GM19324 (cell line): ENCODE results near the gene ZNF286A.
"Not testable (repeated sequence)": the region's sequence is repeated elsewhere in the genome, so short reads cannot be mapped to it uniquely, and the experiment has no call there.

Source experiments
- ATAC-seq: cut with Tn5 transposase; IDR thresholded peaks from one replicate; pipeline ENCODE4 v1.9.1; 2021; ENCODE audit warnings: mild to moderate bottlenecking, moderate library complexity; ENCODE audit not compliant: unreplicated experiment, low FRiP score

ZNF286A gene

GRCh38 chr17:15687494-15687893 is 12.1 kb upstream of the ZNF286A start:
- ATAC-seq, result not testable (repeated sequence)

DNA sequence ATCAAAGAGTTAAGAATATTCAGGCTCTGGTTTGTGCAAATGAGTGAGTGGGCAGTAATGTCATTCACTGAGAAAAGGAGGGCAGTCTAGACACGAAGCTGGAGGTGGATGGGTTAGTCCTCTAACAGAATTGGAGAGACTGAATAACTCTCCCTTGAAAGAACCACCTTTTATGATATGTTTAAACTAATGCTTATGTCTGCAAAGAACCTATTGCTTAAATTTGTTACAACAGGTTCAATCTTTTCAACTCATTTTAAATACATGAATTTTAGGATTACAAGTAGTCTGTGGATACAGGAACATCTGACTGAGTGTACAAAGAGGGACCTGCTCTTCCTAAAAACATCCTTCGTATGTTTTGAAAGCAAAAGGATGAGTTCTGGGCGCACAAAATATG is 585 bp upstream of the ZNF286A start:
- peak; percentile 1 for ATAC-seq

DNA sequence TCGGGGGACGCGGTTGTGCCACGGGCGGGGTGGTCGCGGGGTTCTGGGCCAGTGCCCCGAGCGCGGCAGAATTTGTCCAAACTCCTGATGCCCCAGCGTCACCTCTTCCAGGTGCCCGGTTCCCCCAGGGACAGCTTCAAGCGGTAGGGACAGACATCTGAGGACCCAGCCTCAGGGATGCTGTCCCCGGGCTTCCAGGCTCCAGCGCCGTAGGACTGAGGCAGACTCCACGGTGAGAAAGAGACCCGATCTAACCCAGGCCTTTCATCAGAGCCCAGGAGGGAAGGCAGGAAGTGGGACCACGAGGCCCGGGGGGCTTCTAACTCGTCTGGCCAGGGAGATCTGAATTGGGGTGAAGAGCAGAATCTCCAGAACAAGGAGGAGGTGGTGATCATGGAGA is 385 bp downstream of the ZNF286A start:
- peak; percentile 7 for ATAC-seq

- ATAC-seq, result not testable (repeated sequence)
These were observed 4.7 kb downstream of the ZNF286A start for GRCh38 chr17:15704239-15704638.

GRCh38 chr17:15704813-15705212 is 5.3 kb downstream of the ZNF286A start:
- not testable (repeated sequence) for ATAC-seq

- not testable (repeated sequence) for ATAC-seq
These were observed 9.3 kb downstream of the ZNF286A start for GRCh38 chr17:15708879-15709278.

- ATAC-seq, result not testable (repeated sequence)
These were observed 17.3 kb downstream of the ZNF286A start for GRCh38 chr17:15716601-15717563.

DNA sequence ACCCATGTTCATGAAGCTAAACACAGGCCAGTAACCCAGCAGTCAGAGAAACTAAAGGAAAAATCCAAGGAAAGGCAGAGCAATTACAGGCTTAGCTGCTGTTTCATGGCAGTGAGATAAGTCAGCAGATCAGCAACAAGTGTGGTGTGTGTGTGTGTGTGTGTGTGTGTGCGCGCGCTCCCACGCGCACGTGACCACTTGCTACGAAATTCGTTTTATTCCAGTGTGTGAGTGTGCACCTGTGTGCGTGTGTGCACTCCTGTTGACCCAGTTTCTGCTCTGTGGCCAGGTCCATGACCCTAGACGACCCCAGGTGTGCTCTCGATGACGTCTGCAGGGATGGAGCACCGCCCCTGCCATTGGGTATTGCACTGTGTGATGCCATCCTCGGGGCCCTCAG is 31.0 kb downstream of the ZNF286A start:
- not testable (repeated sequence) for ATAC-seq

- not testable (repeated sequence) for ATAC-seq
These were observed 32.3 kb downstream of the ZNF286A start, which contains the start of gene TBC1D26 for GRCh38 chr17:15731900-15732299. TSS of gene TBC1D26 (plus strand) at chr17:15732283. CDS start at chr17:15735349, 3,066 bp downstream.

DNA sequence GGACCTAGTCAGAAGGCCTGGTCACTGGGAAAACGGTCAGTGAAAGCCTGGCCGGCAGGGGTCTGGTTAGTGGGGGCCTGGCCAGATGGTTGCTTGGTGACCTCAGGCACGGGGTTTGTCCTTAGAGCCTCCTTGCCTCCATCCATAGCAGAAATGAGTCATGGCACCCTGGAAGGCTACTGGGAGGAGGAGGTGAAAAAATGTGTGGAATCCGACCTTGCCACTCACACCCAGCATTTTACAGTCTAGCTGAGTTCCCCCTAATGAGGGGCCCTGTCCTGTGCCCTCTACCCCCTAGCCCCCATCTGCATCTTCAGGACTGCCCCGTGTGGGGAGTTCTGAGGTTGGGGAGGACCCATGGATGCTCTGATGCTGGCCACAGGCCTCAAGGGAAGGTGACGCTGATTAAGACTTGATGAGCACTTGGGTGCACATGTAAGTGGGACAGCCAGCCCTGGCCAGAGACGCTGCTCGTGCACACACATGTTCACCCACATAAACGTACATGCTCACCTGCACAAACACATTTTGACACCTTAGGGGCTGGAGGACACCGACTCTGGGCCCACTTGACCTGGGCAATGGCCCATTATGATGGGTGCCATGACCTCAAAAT is 33.7 kb downstream of the ZNF286A start:
- not testable (repeated sequence) for ATAC-seq

DNA sequence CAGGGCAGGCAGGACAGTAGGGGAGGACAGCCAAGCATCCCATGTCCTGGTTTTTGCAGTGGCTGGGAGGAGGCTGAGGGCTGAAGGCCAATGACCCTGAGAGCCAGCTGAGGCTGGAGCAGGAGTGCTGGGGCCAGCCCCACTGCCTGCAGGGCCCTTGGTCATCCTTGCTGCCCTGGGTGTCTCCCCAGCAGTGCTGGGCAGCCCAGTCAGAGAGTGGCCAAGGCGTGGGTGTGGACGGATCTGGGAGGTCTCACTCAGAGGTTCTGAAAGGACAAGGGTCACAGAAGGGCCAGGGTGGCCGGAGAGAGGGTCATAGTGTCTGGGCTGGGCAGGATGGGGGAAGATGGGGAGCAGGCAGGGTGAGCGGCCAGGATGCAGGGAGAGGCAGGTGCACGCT is 37.0 kb downstream of the ZNF286A start:
- not testable (repeated sequence) for ATAC-seq

DNA sequence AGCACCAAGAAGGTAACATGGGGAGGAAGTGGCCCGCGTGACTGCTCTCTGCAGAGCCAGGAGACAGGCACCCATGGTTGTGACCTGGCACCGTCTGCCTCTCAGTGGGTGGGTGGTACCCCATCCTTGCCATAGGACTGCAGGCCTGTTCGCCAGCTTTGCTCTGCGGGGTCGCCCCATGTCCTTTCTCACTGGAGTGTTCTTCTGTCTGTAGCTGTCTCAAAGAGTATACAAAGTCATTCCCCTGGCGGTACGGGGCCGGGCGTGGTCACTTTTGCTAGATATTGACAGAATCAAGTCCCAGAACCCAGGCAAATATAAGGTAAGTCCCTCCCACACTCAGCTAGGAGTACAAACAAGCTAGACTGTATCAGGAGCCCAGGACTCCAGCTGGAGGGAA is 38.5 kb downstream of the ZNF286A start:
- no peak for ATAC-seq

- not testable (repeated sequence) for ATAC-seq
These were observed 39.7 kb downstream of the ZNF286A start for GRCh38 chr17:15739259-15739658.

DNA sequence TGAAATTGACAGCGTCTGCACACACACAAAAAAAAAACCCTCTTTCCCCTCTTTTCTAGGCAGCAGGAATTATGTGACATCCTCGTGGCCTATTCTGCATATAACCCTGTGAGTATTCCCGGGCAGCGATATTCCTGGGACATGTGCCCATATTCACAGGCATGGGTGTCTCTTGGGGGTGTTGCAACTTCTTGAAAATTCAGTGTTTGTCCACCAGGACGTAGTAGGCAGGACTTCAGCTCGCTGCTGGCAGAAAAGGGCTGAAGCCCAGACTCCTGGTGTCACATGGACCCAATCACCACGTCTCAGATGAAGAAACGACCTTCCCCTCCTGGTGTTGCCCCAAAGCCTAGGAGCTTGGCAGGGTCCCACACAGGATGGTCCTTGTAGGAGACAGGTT is 40.5 kb downstream of the ZNF286A start:
- not testable (repeated sequence) for ATAC-seq

DNA sequence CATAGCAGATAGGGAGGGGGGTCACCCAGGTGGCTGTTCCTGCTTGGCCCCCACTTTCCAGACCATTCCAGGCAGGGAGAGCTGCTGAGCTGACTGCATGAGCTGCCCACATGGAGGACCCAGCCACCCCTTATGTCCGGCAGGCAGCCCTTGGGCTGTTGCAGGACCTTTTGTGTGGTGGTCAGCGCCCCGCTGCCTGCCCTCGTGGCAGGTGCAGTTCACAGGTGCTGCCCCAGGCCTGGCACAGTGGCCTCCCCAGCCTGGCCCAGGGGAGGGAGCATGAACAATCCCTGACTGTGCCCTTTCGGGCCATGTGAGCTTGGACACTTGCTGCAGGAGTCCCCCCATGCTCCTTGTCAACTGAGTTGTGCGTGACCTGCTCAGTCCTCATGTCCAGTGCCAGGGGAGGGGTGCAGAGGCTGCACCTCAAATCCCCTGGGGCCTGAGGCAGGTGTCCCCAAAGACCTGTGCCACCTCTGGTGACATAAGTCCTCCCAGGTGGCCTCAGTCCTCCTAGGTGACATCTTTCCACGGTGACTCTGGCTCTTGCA is 41.1 kb downstream of the ZNF286A start:
- ATAC-seq, result no peak

DNA sequence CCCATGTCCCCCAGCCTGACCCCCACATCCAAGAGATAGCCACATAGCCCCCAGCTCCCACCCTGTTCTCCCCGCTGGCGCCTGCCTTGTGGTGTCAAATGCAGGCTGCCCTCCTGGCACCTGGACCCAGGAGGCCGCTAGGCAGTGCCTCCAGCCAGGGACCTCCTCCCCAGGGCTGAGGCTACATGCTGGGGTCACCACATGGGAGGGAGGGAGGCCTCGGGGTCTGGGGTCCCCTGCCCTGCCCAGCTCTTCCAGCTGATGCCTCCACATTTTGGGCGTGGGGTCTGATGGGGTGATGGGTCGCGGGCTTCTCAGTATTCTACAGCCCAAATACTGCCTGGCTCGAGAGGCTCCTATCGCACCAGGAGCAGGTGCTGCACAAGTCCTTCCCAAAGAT is 42.1 kb downstream of the ZNF286A start:
- no peak for ATAC-seq

- ATAC-seq, result no peak
These were observed 42.7 kb downstream of the ZNF286A start for GRCh38 chr17:15742051-15742795.

GRCh38 chr17:15742921-15743320 is 43.4 kb downstream of the ZNF286A start:
- ATAC-seq, result no peak

- ATAC-seq, result no peak
These were observed 44.6 kb downstream of the ZNF286A start for GRCh38 chr17:15744074-15744676.

- ATAC-seq, result no peak
These were observed 45.3 kb downstream of the ZNF286A start for GRCh38 chr17:15744885-15745284.
